Posterior vena cava (tissue), 2 donors: Measurements from ENCODE around the gene FAM156A. TPM values are rescaled to one million over a fixed set of nuclear protein-coding genes. Genes with fewer than 3 reads are reported as not detected.
"Not testable (repeated sequence)": the region's sequence is repeated elsewhere in the genome, so short reads cannot be mapped to it uniquely, and the experiment has no call there.

Source experiments
- DNase-seq: peaks from one replicate; pipeline ENCODE4 v3.0.0-alpha.2; 2020; ENCODE audit warnings: low spot score
- intact Hi-C, 2 donors: fragments of 100-400 bp; cut with DNase I; formaldehyde crosslinking; loops; one replicate each; pipeline versions ENCODE4 v1.14.1 to v1.14.2; 2022 to 2023
- long read RNA-seq, 2 donors: library from polyadenylated mRNA; unstranded; transcript quantifications; one replicate each; pipeline ENCODE4 v2.0.0, GENCODE V29; 2020 to 2021
- total RNA-seq, 2 donors: library from RNA; stranded (reverse); fragmentation: NEBNext Ultra II Directional; extraction: Animal tissue kit (Norgen Biotek cat#: 25700); gene quantifications; one replicate each; pipeline ENCODE4 v1.2.1, GENCODE V29; 2021
- donor health status: DM: yes; HTN: yes; CAD: no.
- donor health status: DM: yes; HTN: yes; CAD: no.

FAM156A gene, protein sequence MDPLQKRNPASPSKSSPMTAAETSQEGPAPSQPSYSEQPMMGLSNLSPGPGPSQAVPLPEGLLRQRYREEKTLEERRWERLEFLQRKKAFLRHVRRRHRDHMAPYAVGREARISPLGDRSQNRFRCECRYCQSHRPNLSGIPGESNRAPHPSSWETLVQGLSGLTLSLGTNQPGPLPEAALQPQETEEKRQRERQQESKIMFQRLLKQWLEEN
- total RNA-seq: 10 to 100 TPM; 10.8 to 17.5 TPM
- long read RNA-seq, donor 1, partial matches to known transcripts: 0 of 9 reads
- long read RNA-seq, donor 1, other reads (novel, unspliced or antisense): 5 of 9 reads
- long read RNA-seq, donor 2, transcript FAM156A-215 (4 exons, 644 nt): major isoform, 11 of 36 reads
- long read RNA-seq, donor 2, partial matches to known transcripts: 5 of 36 reads
- long read RNA-seq, donor 2, other reads (novel, unspliced or antisense): 10 of 36 reads

DNA sequence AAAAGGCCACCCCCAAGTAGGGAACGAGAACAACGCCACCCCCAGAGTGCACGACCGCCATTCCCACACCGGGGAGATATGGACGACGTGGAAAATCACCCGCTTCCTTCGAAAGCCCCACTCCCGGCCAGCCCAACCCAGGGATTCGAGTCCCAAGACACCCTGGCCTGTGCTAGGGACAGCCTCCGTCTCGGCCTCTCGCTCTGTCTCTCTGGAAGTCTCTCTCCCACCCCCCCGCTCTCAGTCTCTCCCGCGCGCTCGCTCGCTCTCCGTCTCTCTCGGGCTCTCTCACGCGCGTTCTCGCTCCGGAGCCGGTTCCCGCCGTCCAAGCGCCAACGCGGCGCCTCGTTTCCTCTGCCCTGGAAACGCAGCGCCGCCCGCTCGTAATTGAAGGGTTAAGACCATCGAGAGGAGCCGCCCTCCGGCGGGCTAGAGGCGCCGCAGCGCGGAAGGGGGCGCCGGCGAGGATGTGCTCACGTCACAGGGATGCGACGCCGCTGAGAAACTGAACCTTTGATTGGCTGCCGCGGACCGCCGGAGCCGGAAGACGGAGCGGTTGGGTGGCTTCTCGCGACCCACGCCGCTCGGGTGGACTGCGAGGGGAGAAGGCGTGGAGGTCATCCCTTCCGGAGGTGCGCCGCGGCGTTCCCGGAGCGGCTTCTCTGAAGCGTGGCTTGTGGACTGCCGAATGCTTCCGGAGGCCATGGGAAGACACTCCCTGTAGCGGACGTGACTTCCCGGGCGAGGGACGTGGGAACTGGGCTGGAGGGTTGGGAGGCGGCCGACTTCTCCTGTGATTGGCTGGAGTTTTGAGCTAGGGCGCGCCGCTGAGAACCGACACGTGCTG, at the start of gene FAM156A:
Gene FAM156A, minus strand, starts transcription at position 406 of the 847 bp plus-strand sequence. CDS start 9,930 bp downstream, outside the sequence.
- intact Hi-C loops, DNase-seq: not testable (repeated sequence)

DNA sequence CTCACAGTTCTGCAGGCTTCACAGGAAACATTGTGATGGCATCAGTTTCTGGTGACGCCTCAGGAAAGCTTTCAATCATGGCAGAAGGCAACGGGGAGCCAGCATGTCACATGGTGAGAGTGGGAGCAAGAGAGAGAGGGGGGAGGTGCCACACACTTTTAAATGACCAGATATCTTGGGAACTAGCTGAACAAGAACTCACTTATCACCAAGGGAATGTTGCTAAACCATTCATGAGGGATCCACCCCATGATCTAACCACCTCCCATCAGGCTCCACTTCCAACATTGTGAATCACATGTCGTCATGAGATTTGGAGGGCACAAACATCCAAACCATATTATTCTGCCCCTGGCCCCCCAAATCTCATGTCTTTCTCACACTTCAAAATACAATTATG, 47.0 kb upstream of the FAM156A start:
- intact Hi-C loops: no loop called here
- no peak for DNase-seq

- intact Hi-C loops: no loop called here
- no peak for DNase-seq
These were observed 46.5 kb upstream of the FAM156A start for GRCh38 chrX:53004811-53005210.

- intact Hi-C loops: no loop called here
- no peak for DNase-seq
These were observed 45.7 kb upstream of the FAM156A start for GRCh38 chrX:53004038-53004437.

GRCh38 chrX:53003111-53003510, 44.8 kb upstream of the FAM156A start:
- intact Hi-C loops: no loop called here

DNA sequence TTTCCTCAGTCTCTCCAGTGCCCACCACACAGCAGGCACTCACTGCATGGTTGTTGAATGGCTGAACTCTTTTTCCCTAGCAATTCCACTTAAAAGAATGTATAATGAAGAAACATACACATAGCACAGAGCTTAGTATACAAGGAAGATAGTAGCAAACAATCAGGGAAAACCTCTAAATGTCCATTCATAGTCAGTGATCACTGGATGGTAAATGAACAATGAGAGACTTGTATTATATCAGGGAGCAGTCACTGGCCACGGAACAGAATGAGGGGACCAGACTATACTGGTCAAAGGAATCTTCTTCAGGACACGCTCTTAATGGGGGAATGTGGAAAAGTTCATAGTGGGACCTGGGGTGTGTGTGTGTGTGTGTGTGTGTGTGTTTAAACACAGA, 43.6 kb upstream of the FAM156A start:
- no peak for DNase-seq
- intact Hi-C loops: no loop called here

More at GRCh38 chrX:53003111-53003510, 44.8 kb upstream of the FAM156A start:
- DNase-seq: no peak

GRCh38 chrX:53000447-53001135, 42.3 kb upstream of the FAM156A start:
- intact Hi-C loops: no loop called here
- no peak for DNase-seq

DNA sequence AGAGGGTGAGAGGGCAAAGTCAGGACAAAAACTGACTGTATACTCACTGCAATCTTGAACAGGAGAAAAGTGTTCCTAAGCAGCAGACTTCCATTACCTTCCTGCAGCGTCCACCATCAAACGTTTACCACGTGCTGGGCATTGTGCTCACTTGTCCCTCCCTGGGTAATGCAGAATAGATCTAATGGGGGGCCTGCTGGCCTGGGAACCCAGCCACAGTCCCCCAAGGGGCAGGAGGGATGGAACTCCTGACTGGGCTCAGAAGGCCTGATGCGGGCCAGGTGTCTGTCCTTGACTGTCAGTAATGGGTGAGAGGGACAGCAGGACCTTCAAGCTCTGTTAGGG, 37.6 kb upstream of the FAM156A start:
- no peak for DNase-seq
- intact Hi-C loops: no loop called here

DNA sequence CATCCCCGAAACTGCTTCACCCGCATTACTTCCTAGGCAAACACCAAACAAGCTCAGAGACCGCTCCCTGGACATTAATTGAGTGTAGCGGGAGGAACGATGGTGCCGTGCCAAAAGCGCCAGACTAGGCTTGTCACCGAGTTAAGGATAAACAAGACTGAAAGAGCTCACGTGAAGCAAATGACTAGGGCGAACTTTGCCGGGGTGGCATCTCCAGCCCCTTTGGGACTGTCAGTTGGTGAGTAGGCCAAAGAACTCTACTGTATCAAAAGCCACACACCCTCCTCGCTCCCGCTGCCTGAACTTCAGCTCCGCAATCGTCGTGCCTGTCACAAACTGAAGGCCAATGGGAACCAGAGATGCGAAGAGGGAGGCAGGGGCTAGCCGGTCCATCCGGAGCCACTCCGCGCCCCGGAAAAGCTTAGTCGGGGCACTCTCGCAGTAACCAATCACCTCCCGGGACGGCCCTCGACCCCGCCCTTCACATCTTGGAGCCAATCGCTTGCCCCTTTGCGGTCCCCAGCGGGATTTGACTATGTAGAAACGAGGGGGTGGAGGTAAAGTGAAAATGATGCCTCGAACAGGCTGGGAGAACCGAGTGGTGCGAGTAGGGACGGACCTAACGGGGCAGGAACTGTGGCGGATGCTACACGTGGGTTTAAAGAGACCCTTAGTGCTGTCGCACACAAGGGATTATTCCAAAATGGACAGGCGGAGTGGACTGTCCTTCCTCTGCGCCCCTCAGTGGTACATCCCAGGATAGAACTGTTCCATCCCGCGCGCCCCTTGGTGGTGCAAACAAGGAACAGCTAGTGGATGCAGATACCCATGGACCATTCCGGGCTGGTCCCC, 37.0 kb upstream of the FAM156A start:
- peak; percentile 98 for DNase-seq
- intact Hi-C loops: no loop called here

DNA sequence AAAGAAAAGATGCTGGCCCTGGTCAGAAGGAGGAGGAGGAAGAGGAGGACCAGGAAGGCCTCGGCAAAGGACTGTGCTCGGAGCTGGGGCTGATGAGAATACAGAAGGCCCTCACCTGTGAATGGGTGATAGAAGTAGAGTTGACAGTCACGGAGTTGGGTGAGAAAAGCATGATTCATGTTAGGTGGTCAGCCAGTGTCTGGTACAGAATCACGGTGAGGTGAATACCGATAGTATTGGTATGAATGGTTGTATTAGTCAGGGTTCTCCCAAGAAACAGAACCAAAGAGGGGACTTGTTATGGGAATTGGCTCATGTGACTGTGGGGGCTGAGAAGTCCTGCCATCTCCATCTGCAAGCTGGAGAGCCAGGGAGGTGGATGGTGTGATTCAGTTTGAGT, 32.5 kb upstream of the FAM156A start:
- no peak for DNase-seq

DNA sequence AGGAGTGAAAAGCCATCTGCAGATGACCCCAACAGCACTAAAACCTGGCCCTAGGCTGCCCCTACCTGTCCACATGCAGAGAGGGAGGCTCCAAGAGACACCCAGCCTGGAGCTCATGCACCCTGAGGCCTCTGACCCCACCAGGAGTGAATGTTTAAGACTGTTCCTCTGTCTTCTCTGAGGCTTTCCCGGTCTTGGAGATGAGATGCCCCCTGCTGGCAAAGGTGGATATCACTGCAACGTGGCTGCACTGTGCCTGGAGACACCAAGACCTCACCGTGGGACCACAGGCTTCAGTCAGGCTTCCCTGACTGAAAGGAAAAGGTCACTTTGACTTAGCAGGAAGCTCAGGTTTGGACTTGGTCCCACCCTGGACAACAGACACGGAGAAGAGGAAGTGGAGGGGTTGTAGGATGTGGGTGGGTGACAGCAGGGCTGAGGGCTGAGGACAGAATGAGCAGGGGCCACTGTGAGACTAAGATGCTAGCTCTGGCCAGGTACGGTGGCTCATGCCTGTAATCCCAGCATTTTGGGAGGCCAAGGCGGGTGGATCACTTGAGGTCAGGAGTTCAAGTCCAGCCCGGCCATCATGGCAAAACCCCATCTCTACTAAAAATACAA, 31.8 kb upstream of the FAM156A start:
- peak; percentile 86 for DNase-seq
- intact Hi-C loops: not testable (repeated sequence)

More for the DNA sequence above, 32.5 kb upstream of the FAM156A start:
- intact Hi-C loops: no loop called here

DNA sequence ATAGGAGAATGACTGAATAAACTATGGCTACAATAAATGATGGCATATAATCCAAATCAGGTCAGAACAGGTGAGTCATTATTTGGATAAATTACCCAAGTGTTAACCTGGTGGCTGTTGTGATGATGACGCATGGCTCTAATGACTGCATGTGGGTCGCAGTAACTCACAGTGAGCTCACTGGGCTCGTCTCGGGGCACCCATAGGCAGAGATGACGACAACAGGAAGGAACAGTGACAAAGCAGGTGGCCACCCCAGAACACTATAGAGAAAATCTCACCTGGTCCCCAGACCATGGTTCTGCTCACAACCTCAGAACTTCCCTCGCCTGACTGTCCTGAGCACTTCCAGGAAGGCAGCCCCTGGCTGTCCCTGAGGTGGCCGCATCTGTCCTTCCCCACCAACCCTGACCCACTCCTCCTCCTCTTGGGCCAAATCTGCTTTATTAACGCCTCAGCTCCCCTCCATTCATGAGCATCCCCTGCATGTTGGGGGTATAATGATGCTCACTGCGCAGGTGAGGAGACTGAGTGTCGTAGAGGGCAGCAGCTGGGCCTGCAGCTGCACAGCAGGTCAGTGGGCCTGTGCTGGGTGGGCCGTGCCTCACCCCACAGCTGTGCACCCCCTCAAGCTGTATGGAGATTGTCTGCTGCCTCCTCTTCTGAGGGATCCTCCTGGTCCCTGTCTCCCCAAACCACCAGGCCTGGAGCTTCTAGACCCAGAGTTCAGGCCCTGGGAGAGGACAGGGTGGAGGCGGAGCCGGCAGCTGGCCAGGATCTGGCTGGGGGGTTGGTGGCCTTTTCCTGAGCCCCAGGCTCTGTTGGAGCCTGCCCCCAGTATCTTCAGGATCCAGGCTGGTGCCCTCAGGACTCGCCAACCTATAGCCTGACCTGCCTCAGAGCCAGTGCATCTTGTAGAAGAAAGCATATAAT, 30.9 kb upstream of the FAM156A start:
- intact Hi-C loops: no loop called here
- no peak for DNase-seq

GRCh38 chrX:52983321-52984000, 25.1 kb upstream of the FAM156A start:
- intact Hi-C loops: no loop called here

GRCh38 chrX:52979993-52980392, 21.7 kb upstream of the FAM156A start:
- no peak for DNase-seq
- intact Hi-C loops: no loop called here

More at GRCh38 chrX:52983321-52984000, 25.1 kb upstream of the FAM156A start:
- DNase-seq: no peak

DNA sequence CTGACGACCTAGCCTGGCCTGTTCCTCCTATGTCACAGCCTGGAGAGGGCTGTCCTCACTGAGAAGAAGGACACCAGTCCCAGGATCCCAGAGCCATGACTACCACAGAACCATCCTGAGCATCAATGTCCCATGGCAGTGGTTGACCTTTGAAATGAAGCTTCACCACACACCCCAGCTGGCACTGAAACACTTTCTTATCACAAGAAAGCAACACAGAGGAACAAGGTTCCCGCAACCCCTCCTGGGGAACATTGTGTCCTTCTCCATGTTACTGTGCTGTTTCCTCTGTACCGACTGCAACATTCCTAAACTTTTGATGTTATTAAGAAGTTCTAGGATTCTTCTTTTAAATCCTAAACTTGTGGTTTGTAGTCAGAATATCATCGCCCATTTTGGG, 21.2 kb upstream of the FAM156A start:
- intact Hi-C loops: no loop called here
- DNase-seq: no peak

DNA sequence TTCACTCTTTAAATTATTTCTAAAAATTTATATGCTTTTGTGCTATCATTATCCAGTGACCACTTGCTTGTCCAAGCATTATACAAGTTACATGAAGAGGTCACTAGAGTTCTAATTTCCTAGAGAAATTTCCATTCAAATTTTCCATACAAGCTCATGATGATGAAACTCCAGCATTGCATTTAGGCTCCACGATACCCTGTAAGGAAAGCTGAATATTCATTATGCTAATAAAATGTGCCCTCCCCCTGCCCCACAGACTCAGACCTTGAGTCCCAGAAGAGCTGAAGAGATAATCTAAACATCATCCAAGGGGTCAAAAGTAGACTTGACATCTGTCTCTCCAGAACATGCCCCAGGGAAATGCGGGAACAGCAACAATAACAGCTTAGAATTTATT, 19.6 kb upstream of the FAM156A start:
- intact Hi-C loops: no loop called here
- no peak for DNase-seq

- intact Hi-C loops, DNase-seq: not testable (repeated sequence)
These were observed 17.3 kb upstream of the FAM156A start for GRCh38 chrX:52975576-52975975.
